Heart left ventricle (tissue), 16 donors: ENCODE data around the gene SEMA4A. TPM values are rescaled to one million over a fixed set of nuclear protein-coding genes. Genes with fewer than 3 reads are reported as not detected.

Experiments
- ATAC-seq, 4 donors: fragments of 200-7000 bp; cut with Tn5 transposase; one replicate each; pipeline ENCODE4 v1.9.1; 2020 to 2022; ENCODE audit warnings: moderate library complexity in 4 of 4, mild to moderate bottlenecking in 3 of 4, moderate number of reproducible peaks in 1 of 4
- DNase-seq, 5 donors: peaks; one replicate each; pipeline ENCODE4 v3.0.0-alpha.2; 2020
- H3K27ac ChIP-seq, 12 donors: fragments of 200-600 bp; sonication (generic) in 4 of 12; one replicate each; pipeline versions ENCODE4 v1.5.0 to v1.8.0; 2016 to 2022; ENCODE audit warnings: mild to moderate bottlenecking in 2 of 12
- H3K27me3 ChIP-seq, 9 donors: fragments of 200-600 bp; sonication (generic) in 2 of 9; one replicate each; pipeline versions ENCODE4 v1.5.1 to v1.8.0; 2016 to 2022; ENCODE audit warnings: mild to moderate bottlenecking in 3 of 9
- H3K36me3 ChIP-seq, 9 donors: fragments of 200-600 bp; sonication (generic) in 2 of 9; one replicate each; pipeline versions ENCODE4 v1.5.0 to v1.8.0; 2018 to 2022; ENCODE audit warnings: mild to moderate bottlenecking in 2 of 9
- H3K4me1 ChIP-seq, 12 donors: fragments of 200-600 bp; sonication (generic) in 4 of 12; one replicate each; pipeline versions ENCODE4 v1.5.0 to v1.8.0; 2016 to 2022; ENCODE audit warnings: mild to moderate bottlenecking in 3 of 12
- H3K4me3 ChIP-seq, 12 donors: fragments of 200-600 bp; sonication (generic) in 4 of 12; one replicate each; pipeline versions ENCODE4 v1.5.0 to v1.8.0; 2017 to 2022; ENCODE audit warnings: mild to moderate bottlenecking in 9 of 12, moderate library complexity in 4 of 12
- H3K9me3 ChIP-seq, 12 donors: fragments of 200-600 bp; sonication (generic) in 4 of 12; one replicate each; pipeline versions ENCODE4 v1.5.0 to v1.8.0; 2016 to 2022; ENCODE audit warnings: mild to moderate bottlenecking in 1 of 12
- CTCF ChIP-seq, 12 donors: fragments of 200-600 bp; sonication (generic) in 4 of 12; IDR thresholded peaks; one replicate each; pipeline versions ENCODE4 v1.5.0 to v1.8.0; 2018 to 2022; ENCODE audit warnings: antibody characterized with exemption in 12 of 12, mild to moderate bottlenecking in 5 of 12
- POLR2A ChIP-seq, 2 donors: fragments of 450-650 bp; IDR thresholded peaks; one replicate each; pipeline ENCODE4 v1.6.1; 2017; ENCODE audit warnings: antibody characterized with exemption in 2 of 2, mild to moderate bottlenecking in 2 of 2, moderate library complexity in 2 of 2
- WGBS, 4 donors: extraction: QIAGEN DNeasy Blood & Tissue Kit in 2 of 4; methylation state at CpG; one replicate each; pipeline versions ENCODE4 v1.1.5 to v1.1.7; 2013 to 2018; 5-methylcytosine and 5-hydroxymethylcytosine counted together
- intact Hi-C, 10 donors: fragments of 100-400 bp; cut with DNase I; formaldehyde crosslinking; loops; one replicate each; pipeline versions ENCODE4 v1.11.1 to v1.14.2; 2022
- polyA plus RNA-seq, 2 donors: library from polyadenylated mRNA; stranded (reverse); fragments of 200-250 nt; gene quantifications; one replicate each; pipeline ENCODE4 v1.2.3, GENCODE V29; 2013
- total RNA-seq, 9 donors: library from RNA; depleted of rRNA in 2 of 9; stranded (reverse); fragments of >200 nt in 2 of 9; fragmentation: NEBNext Ultra II Directional in 3 of 9; extraction: Animal tissue kit (Norgen Biotek cat#: 25700) in 3 of 9; gene quantifications; one replicate each; pipeline versions ENCODE4 v1.1.0 to v1.2.4, GENCODE V29; 2016 to 2023
- donor health status: ischemic (EF 13 %, LVEDD 7.1; RV severe dilation, severe dysfunction).
- donor health status: healthy with polysubstance abuse.
- donor health status: DM: no; HTN: yes; CAD: no.
- donor health status: DM: no; HTN: no; CAD: no.
- donor health status: ischemic (EF 25% LVEDD 6.9; RV normal size, moderate dysfunction).
- donor health status: ischemic (EF 25% LVEDD 5.7; RV mildly dilated, moderate dysfunction).
- donor health status: healthy.
- donor health status: DM: yes; HTN: yes; CAD: no.
- donor health status: ischemic (EF 35%, LVEDD 5.7; RV mildly dilated, moderate dysfunction).
- donor health status: nonischemic (EF 11% LVEDD 7.7; RV severe dilation, severe dysfunction).
- donor health status: DM: yes; HTN: yes; CAD: no.
- donor health status: PGD.
- donor health status: ischemic (EF 29% LVEDD 5.4; RV normal size, mild dysfunction).
- donor health status: nonischemic (EF 23%, LVEDD 6.1; RV moderate dilation, normal function).

SEMA4A gene
- total and polyA plus RNA-seq, 11 donors, result 0.60 to 10.2 (median 1.6) TPM

DNA sequence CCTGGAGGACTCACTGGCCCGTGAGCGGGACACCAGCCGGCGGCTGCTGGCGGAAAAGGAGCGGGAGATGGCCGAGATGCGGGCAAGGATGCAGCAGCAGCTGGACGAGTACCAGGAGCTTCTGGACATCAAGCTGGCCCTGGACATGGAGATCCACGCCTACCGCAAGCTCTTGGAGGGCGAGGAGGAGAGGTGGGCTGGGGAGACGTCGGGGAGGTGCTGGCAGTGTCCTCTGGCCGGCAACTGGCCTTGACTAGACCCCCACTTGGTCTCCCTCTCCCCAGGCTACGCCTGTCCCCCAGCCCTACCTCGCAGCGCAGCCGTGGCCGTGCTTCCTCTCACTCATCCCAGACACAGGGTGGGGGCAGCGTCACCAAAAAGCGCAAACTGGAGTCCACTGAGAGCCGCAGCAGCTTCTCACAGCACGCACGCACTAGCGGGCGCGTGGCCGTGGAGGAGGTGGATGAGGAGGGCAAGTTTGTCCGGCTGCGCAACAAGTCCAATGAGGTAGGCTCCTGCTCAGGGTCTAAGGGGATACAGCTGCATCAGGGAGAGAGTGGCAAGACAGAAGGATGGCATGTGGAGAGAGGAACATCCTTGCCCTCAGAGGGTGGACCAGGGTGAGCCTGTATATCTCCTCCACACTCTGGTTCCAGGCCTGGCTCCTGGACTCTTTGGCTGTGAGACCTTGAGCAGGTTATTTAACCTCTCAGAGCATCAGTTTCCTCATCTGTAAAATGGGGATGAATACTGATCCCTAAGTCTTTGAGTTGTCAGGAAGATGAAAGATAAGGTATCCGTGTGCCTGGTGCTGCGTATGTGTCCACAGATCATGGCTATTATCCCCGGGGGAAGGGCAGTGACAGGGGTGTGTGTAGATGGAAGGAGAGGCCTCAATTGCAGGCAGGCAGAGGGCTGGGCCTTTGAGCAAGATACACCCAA, 17.2 kb upstream of the SEMA4A start:
- ATAC-seq, result no peak
- no peak for DNase-seq
- Histone ChIP-seq H3K9me3 (no peaks in the 10 kb centered on the region), H3K4me3 (no peak overlapping the region), H3K36me3 (peaks cover 14 to 95% (median 90%) of the 10 kb centered on the region in 9 donors), H3K4me1 (peaks cover 0 to 21% (median 1%) of the 10 kb centered on the region in 12 donors), H3K27me3 (no peaks in the 10 kb centered on the region), H3K27ac (peak overlapping the region in 1 of 12 donors; percentile 13)
- intact Hi-C loops, result no loop called here
- TF ChIP-seq CTCF (IDR thresholded peaks at IDR 0.05) (no peak), POLR2A (IDR thresholded peaks at IDR 0.05) (no peak)
- 91 to 93% (median 92%) methylated on average over 34 of the region's 34 CpGs for WGBS, 4 donors

DNA sequence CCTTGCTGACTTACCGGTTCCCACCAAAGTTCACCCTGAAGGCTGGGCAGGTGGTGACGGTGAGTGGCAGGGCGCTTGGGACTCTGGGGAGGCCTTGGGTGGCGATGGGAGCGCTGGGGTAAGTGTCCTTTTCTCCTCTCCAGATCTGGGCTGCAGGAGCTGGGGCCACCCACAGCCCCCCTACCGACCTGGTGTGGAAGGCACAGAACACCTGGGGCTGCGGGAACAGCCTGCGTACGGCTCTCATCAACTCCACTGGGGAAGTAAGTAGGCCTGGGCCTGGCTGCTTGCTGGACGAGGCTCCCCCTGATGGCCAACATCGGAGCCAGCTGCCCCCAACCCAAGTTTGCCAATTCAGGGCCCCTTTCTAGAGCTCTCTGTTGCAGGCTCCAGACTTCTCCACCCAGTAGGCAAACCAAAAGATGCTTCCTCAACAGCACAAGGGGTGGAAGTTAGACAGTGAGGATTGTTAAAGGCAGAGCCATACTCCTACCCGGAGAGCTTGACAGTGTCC, 16.4 kb upstream of the SEMA4A start:
- Histone ChIP-seq H3K4me1 (peaks cover 0 to 25% (median 1%) of the 10 kb centered on the region in 12 donors), H3K27me3 (no peaks in the 10 kb centered on the region), H3K27ac (peak overlapping the region in 1 of 12 donors; percentile 13), H3K9me3 (no peaks in the 10 kb centered on the region), H3K4me3 (no peak overlapping the region), H3K36me3 (peaks cover 14 to 86% (median 82%) of the 10 kb centered on the region in 9 donors)
- intact Hi-C loops, result no loop called here
- no peak for DNase-seq
- no peak for ATAC-seq
- peak in 1 of 12 donors; percentile 6 for TF ChIP-seq CTCF (IDR thresholded peaks at IDR 0.05)
- no peak for TF ChIP-seq POLR2A (IDR thresholded peaks at IDR 0.05)
- WGBS, 4 donors, result 58 to 83% (median 80%) methylated on average over 7 to 12 of the region's 12 CpGs

- DNase-seq (no peak), ATAC-seq (no peak)
- no peak for TF ChIP-seq CTCF (IDR thresholded peaks at IDR 0.05)
- TF ChIP-seq POLR2A (IDR thresholded peaks at IDR 0.05), result no peak
- Histone ChIP-seq H3K4me3 (no peak overlapping the region), H3K4me1 (peaks cover 0 to 20% (median 0%) of the 10 kb centered on the region in 12 donors), H3K27me3 (no peaks in the 10 kb centered on the region), H3K36me3 (peaks cover 14 to 72% (median 68%) of the 10 kb centered on the region in 9 donors), H3K9me3 (no peaks in the 10 kb centered on the region), H3K27ac (peak overlapping the region in 1 of 12 donors; percentile 34)
- WGBS, 4 donors, result 91 to 95% (median 92%) methylated on average over 19 to 22 of the region's 22 CpGs
- intact Hi-C loops, result no loop called here
These were observed 14.9 kb upstream of the SEMA4A start for GRCh38 chr1:156138458-156138867.
